Spleen (tissue), 7 donors: ENCODE results near the gene TRIO.

ENCODE experiments used
- POLR2A ChIP-seq, 3 donors: fragments of 450-650 bp; IDR thresholded peaks; one replicate each; pipeline ENCODE4 v1.5.1; 2017; ENCODE audit warnings: antibody characterized with exemption in 3 of 3, mild to moderate bottlenecking in 1 of 3
- POLR2AphosphoS5 ChIP-seq, 3 donors: sonication (generic); formaldehyde crosslinking; IDR thresholded peaks; one replicate each; pipeline ENCODE4 v1.5.1; 2017; ENCODE audit warnings: antibody characterized with exemption in 3 of 3
- TF ChIP-seq, protein P1 (sequence below), 11 experiments: fragments of 200-600 bp in 7 of 11; fragments of 450-650 bp in 4 of 11; sonication (generic) in 4 of 11; IDR thresholded peaks in 8 of 11; conservative IDR thresholded peaks in 3 of 11; 1 replicate in 7 of 11; 2 replicates in 4 of 11; pipeline versions ENCODE4 v1.4.0 to v1.8.0; 2016 to 2021; ENCODE audit warnings: antibody characterized with exemption in 11 of 11, inconsistent platforms in 4 of 11, mild to moderate bottlenecking in 1 of 11
- donor health status: DM: no; HTN: no; CAD: no; lungs with moderate emphysema.
- donor health status: DM: no; HTN: no; CAD: no.
- donor health status: DM: no; HTN: no; CAD: no.

- TF ChIP-seq, protein P1, sequence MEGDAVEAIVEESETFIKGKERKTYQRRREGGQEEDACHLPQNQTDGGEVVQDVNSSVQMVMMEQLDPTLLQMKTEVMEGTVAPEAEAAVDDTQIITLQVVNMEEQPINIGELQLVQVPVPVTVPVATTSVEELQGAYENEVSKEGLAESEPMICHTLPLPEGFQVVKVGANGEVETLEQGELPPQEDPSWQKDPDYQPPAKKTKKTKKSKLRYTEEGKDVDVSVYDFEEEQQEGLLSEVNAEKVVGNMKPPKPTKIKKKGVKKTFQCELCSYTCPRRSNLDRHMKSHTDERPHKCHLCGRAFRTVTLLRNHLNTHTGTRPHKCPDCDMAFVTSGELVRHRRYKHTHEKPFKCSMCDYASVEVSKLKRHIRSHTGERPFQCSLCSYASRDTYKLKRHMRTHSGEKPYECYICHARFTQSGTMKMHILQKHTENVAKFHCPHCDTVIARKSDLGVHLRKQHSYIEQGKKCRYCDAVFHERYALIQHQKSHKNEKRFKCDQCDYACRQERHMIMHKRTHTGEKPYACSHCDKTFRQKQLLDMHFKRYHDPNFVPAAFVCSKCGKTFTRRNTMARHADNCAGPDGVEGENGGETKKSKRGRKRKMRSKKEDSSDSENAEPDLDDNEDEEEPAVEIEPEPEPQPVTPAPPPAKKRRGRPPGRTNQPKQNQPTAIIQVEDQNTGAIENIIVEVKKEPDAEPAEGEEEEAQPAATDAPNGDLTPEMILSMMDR (IDR thresholded peaks at IDR 0.05 in 8 of 11, conservative IDR thresholded peaks at IDR 0.05 in 3 of 11): no peak
- no peak for TF ChIP-seq POLR2A (IDR thresholded peaks at IDR 0.05)
- no peak for TF ChIP-seq POLR2AphosphoS5 (IDR thresholded peaks at IDR 0.05)
Measured at GRCh38 chr5:14516901-14517300, 373.8 kb downstream of the TRIO start.
